GM12891 (cell line): ENCODE data around the gene ANKRD27.
"Not testable (repeated sequence)": the region's sequence is repeated elsewhere in the genome, so short reads cannot be mapped to it uniquely, and the experiment has no call there.

Experiments used
- PAX5 ChIP-seq: IDR thresholded peaks from 2 replicates; pipeline ENCODE4 v1.6.1; 2011; ENCODE audit warnings: low read length, moderate library complexity, mild to moderate bottlenecking; ENCODE audit not compliant: insufficient read depth, severe bottlenecking
- POLR2A ChIP-seq: IDR thresholded peaks from 2 replicates; pipeline ENCODE4 v1.6.1; 2011; ENCODE audit warnings: low read depth, low read length, control low read depth
- SPI1 ChIP-seq: IDR thresholded peaks from 2 replicates; pipeline ENCODE4 v1.6.1; 2011; ENCODE audit warnings: low read depth, low read length, control low read depth

DNA sequence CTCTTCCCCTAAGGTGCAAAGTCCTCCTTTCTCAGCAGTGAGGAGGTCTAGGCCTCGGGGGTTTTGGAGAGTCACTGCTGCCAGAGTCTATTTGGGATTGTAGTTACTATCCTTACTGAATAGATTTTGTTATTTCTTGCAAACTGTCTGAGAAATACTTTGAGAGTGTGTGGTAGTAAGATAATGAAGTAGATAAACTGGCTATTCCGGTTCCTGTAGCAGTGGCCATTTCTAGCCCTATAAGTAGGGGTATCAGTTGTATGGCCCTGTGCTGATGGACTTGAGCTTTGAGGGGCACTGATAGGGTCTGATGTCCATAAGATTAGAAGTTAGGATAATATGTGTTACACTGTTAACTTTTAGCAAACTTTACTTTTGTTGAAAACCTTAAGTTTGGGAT lies 19.3 kb upstream of the ANKRD27 start:
- not testable (repeated sequence) for TF ChIP-seq POLR2A, PAX5, SPI1
